HepG2 (cell line): ENCODE measurements around the gene CLASP1. TPM values are rescaled to one million over a fixed set of nuclear protein-coding genes. Genes with fewer than 3 reads are reported as not detected.

ENCODE experiments used
- AHDC1 ChIP-seq: sonication (generic); formaldehyde crosslinking; IDR thresholded peaks from 2 replicates; pipeline ENCODE4 v1.5.1; 2020; ENCODE audit warnings: mild to moderate bottlenecking, missing genetic modification reagents, borderline replicate concordance
- ATF1 ChIP-seq: IDR thresholded peaks from 2 replicates; pipeline ENCODE4 v1.6.1; 2016; ENCODE audit warnings: mild to moderate bottlenecking, control low read depth
- EP300 ChIP-seq, 3 experiments: sonication (generic) in 1 of 3; formaldehyde crosslinking in 1 of 3; IDR thresholded peaks; 2 replicates each; pipeline versions ENCODE4 v1.5.1 to v1.6.1; 2011 to 2020; ENCODE audit warnings: low read depth in 2 of 3, low read length in 2 of 3, borderline replicate concordance in 1 of 3, improper control_type of control experiment in 1 of 3, mild to moderate bottlenecking in 1 of 3, missing genetic modification reagents in 1 of 3, moderate library complexity in 1 of 3
- ETV5 ChIP-seq: IDR thresholded peaks from 2 replicates; pipeline ENCODE4 v1.6.1; 2018; ENCODE audit warnings: missing biosample characterization, missing genetic modification reagents, inconsistent platforms, borderline replicate concordance
- FLYWCH1 ChIP-seq: sonication (generic); formaldehyde crosslinking; IDR thresholded peaks from 2 replicates; pipeline ENCODE4 v1.8.1; 2023; ENCODE audit warnings: mild to moderate bottlenecking, missing genetic modification reagents
- FOXA1 ChIP-seq, 2 experiments: fragments of 450-650 bp in 1 of 2; sonication (generic) in 1 of 2; formaldehyde crosslinking in 1 of 2; IDR thresholded peaks; 2 replicates each; pipeline versions ENCODE4 v1.4.0 to v1.6.1; 2016 to 2020; ENCODE audit warnings: missing genetic modification reagents in 1 of 2
- FOXA3 ChIP-seq: IDR thresholded peaks from 2 replicates; pipeline ENCODE4 v1.6.1; 2016; ENCODE audit warnings: missing genetic modification reagents, missing compliant biosample characterization
- FOXP1 ChIP-seq, 2 experiments: fragments of 450-650 bp in 1 of 2; IDR thresholded peaks; 2 replicates each; pipeline ENCODE4 v1.6.1; 2017 to 2018; ENCODE audit warnings: antibody characterized with exemption in 1 of 2
- GABPA ChIP-seq, 2 experiments: IDR thresholded peaks; 2 replicates each; pipeline ENCODE4 v1.6.1; 2011 to 2016; ENCODE audit warnings: low read depth in 2 of 2, low read length in 1 of 2, missing biosample characterization in 1 of 2, missing genetic modification characterization in 1 of 2
- HES4 ChIP-seq: sonication (generic); formaldehyde crosslinking; IDR thresholded peaks from 2 replicates; pipeline ENCODE4 v1.9.0; 2021; ENCODE audit warnings: mild to moderate bottlenecking, missing genetic modification reagents, borderline replicate concordance
- JUND ChIP-seq: sonication (generic); formaldehyde crosslinking; IDR thresholded peaks from 2 replicates; pipeline ENCODE4 v1.8.0; 2022; ENCODE audit warnings: mild to moderate bottlenecking, missing genetic modification reagents
- MYC ChIP-seq: sonication (generic); formaldehyde crosslinking; IDR thresholded peaks from 2 replicates; pipeline ENCODE4 v1.9.0; 2021; ENCODE audit warnings: missing genetic modification reagents, borderline replicate concordance
- NFYC ChIP-seq: IDR thresholded peaks from 2 replicates; pipeline ENCODE4 v1.6.1; 2016; ENCODE audit warnings: missing genetic modification reagents, missing compliant biosample characterization
- NPAS2 ChIP-seq: sonication (generic); formaldehyde crosslinking; IDR thresholded peaks from 2 replicates; pipeline ENCODE4 v1.8.0; 2022; ENCODE audit warnings: mild to moderate bottlenecking, missing genetic modification reagents, borderline replicate concordance
- PAF1 ChIP-seq: IDR thresholded peaks from 2 replicates; pipeline ENCODE4 v1.6.1; 2016; ENCODE audit warnings: missing genetic modification reagents, missing compliant biosample characterization
- POLR2G ChIP-seq: fragments of 200-400 bp; formaldehyde crosslinking; IDR thresholded peaks from 2 replicates; pipeline ENCODE4 v1.6.1; 2018; ENCODE audit warnings: mild to moderate bottlenecking, low read depth, low read length, moderate library complexity
- REXO4 ChIP-seq: sonication (generic); formaldehyde crosslinking; IDR thresholded peaks from 2 replicates; pipeline ENCODE4 v1.8.0; 2022; ENCODE audit warnings: missing genetic modification reagents, mild to moderate bottlenecking, borderline replicate concordance
- RXRB ChIP-seq: IDR thresholded peaks from 2 replicates; pipeline ENCODE4 v1.6.1; 2016; ENCODE audit warnings: borderline replicate concordance, missing genetic modification reagents, missing compliant biosample characterization
- TEAD2 ChIP-seq: sonication (generic); formaldehyde crosslinking; IDR thresholded peaks from 2 replicates; pipeline ENCODE4 v1.9.0; 2021; ENCODE audit warnings: missing genetic modification reagents
- YEATS4 ChIP-seq: sonication (generic); formaldehyde crosslinking; IDR thresholded peaks from 2 replicates; pipeline ENCODE4 v1.4.0; 2020; ENCODE audit warnings: missing genetic modification reagents, borderline replicate concordance
- ZFP41 ChIP-seq: sonication (generic); formaldehyde crosslinking; IDR thresholded peaks from 2 replicates; pipeline ENCODE4 v1.4.0; 2020; ENCODE audit warnings: mild to moderate bottlenecking, missing genetic modification reagents, borderline replicate concordance
- ZNF572 ChIP-seq: sonication (generic); formaldehyde crosslinking; IDR thresholded peaks from 2 replicates; pipeline ENCODE4 v1.5.1; 2020; ENCODE audit warnings: mild to moderate bottlenecking, missing genetic modification reagents
- ZNF720 ChIP-seq: sonication (generic); formaldehyde crosslinking; IDR thresholded peaks from 2 replicates; pipeline ENCODE4 v1.4.0; 2020; ENCODE audit warnings: missing genetic modification reagents
- polyA plus RNA-seq, 8 experiments: library from polyadenylated mRNA; depleted of rRNA in 3 of 8; stranded (reverse) in 7 of 8; unstranded in 1 of 8; fragments of >200 nt; fragmentation: Illumina TruSeq in 4 of 8; extraction: Trizol in 4 of 8; gene quantifications; 2 replicates each; pipeline versions ENCODE4 v1.2.1 to v1.2.3, GENCODE V29; 2011 to 2016; ENCODE audit warnings: low read depth in 4 of 8, missing spikeins in 1 of 8, mixed read lengths in 1 of 8; ENCODE audit not compliant: insufficient read depth in 1 of 8
- total RNA-seq, 5 experiments: library from RNA; depleted of rRNA; stranded (reverse); fragments of >200 nt; fragmentation: Illumina TruSeq; extraction: Trizol; gene quantifications; 2 replicates each; pipeline ENCODE4 v1.2.3, GENCODE V29; 2016; ENCODE audit warnings: low read depth in 1 of 5
- TF ChIP-seq, protein P1 (sequence below): IDR thresholded peaks from 2 replicates; pipeline ENCODE4 v1.6.1; 2016; ENCODE audit warnings: mild to moderate bottlenecking, missing biosample characterization, missing genetic modification reagents

The CLASP1 gene
- total and polyA plus RNA-seq, 2 of the 13 experiments (the other 11 are each of a cell fraction or from before 2014, with no cell fraction given), result 11.7 to 47.9 TPM

DNA sequence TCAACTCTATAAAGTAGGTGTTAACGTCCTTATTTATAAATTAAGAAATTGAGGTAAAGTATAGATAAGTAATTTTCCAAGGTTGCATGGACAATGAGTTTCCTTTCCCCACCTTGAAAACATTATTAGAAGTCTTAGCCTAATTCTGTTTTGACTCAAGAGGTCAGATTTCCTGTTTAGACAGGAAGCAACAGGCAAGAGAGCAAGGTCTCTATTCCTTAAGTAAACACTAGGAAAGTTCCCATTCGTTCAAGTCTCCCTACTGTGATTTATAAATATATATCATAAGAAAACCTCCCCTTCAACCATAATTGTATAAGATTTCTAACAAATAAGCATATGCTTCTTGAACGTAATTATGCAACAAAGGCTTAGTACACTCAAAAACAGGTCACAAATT is 40.3 kb downstream of the CLASP1 start (continued):
- TF ChIP-seq AHDC1 (peak; percentile 36; the same call in 1 of the 2 replicates), TEAD2 (CRISPR knock-in tag) (no peak), PAF1 (CRISPR knock-in tag) (no peak), REXO4 (CRISPR knock-in tag) (no peak), ETV5 (CRISPR knock-in tag) (peak; percentile 55; the same call in 1 of the 2 replicates), ZFP41 (no peak), YEATS4 (CRISPR knock-in tag) (no peak), NPAS2 (CRISPR knock-in tag) (no peak), ZNF720 (CRISPR knock-in tag) (no peak), POLR2G (no peak), GABPA (IDR thresholded peaks at IDR 0.05; ENCODE audit: low read depth, low read length) (no peak), GABPA (CRISPR knock-in tag; IDR thresholded peaks at IDR 0.05; ENCODE audit: low read depth) (peak; percentile 78), ZNF572 (no peak), RXRB (CRISPR knock-in tag) (peak; percentile 41; the same call in 1 of the 2 replicates), NFYC (CRISPR knock-in tag) (no peak), FOXA3 (peak; percentile 61), HES4 (CRISPR knock-in tag) (no peak), JUND (CRISPR knock-in tag) (no peak), EP300 (IDR thresholded peaks at IDR 0.05; ENCODE audit: low read depth in 2 of 2, low read length in 2 of 2) (peak in 1 of 2 experiments; percentile 33; a peak in 1 of 4 replicates), EP300 (CRISPR knock-in tag; IDR thresholded peaks at IDR 0.05; ENCODE audit: borderline replicate concordance) (no peak), ATF1 (CRISPR knock-in tag) (no peak), FLYWCH1 (CRISPR knock-in tag) (no peak), MYC (no peak), FOXA1 (IDR thresholded peaks at IDR 0.05) (no peak), FOXA1 (CRISPR knock-in tag; IDR thresholded peaks at IDR 0.05) (peak; percentile 49; the same call in 1 of the 2 replicates), FOXP1 (IDR thresholded peaks at IDR 0.05) (no peak), FOXP1 (CRISPR knock-in tag; IDR thresholded peaks at IDR 0.05) (0 out of 2 replicates have a peak, but pooled peaks have one; percentile 11)
- TF ChIP-seq, protein P1, sequence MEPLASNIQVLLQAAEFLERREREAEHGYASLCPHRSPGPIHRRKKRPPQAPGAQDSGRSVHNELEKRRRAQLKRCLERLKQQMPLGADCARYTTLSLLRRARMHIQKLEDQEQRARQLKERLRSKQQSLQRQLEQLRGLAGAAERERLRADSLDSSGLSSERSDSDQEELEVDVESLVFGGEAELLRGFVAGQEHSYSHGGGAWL (CRISPR knock-in tag), result no peak
